DOHH2 (cell line): Measurements from ENCODE around the gene CYP2A7.
"Not testable (repeated sequence)": the region's sequence is repeated elsewhere in the genome, so short reads cannot be mapped to it uniquely, and the experiment has no call there.

ENCODE experiments used
- H3F3A ChIP-seq: fragments of 200-600 bp; sonication (generic), shearing (Covaris generic); 2 replicates; pipeline ENCODE4 v1.6.0; 2016; ENCODE audit warnings: antibody characterized with exemption, mild to moderate bottlenecking; ENCODE audit not compliant: control insufficient read depth, insufficient read depth
- H3K27ac ChIP-seq: fragments of 200-600 bp; sonication (generic); 2 replicates; pipeline ENCODE4 v1.5.1; 2014; ENCODE audit warnings: low read depth, mild to moderate bottlenecking, low read length, moderate library complexity
- H3K27me3 ChIP-seq: fragments of 200-600 bp; sonication (generic); 2 replicates; pipeline ENCODE4 v1.6.1; 2014; ENCODE audit warnings: mild to moderate bottlenecking, low read length, mixed read lengths; ENCODE audit not compliant: control insufficient read depth
- H3K36me3 ChIP-seq: fragments of 200-600 bp; sonication (generic); 2 replicates; pipeline ENCODE4 v1.6.1; 2014; ENCODE audit warnings: mild to moderate bottlenecking, low read length, moderate library complexity, mixed read lengths; ENCODE audit not compliant: control insufficient read depth
- H3K4me1 ChIP-seq: fragments of 200-600 bp; sonication (generic); 2 replicates; pipeline ENCODE4 v1.6.1; 2014; ENCODE audit warnings: mild to moderate bottlenecking, low read length, mixed read lengths; ENCODE audit not compliant: control insufficient read depth
- H3K4me2 ChIP-seq: fragments of 200-600 bp; sonication (generic); 2 replicates; pipeline ENCODE4 v1.6.0; 2014; ENCODE audit warnings: mild to moderate bottlenecking, low read length, moderate library complexity
- H3K4me3 ChIP-seq: fragments of 200-600 bp; sonication (generic); 2 replicates; pipeline ENCODE4 v1.5.1; 2014; ENCODE audit warnings: mild to moderate bottlenecking, low read length, mixed read lengths
- H3K79me2 ChIP-seq: fragments of 200-600 bp; sonication (generic); 2 replicates; pipeline ENCODE4 v1.6.1; 2014; ENCODE audit warnings: mild to moderate bottlenecking, low read length, mixed read lengths; ENCODE audit not compliant: control insufficient read depth
- H3K9me2 ChIP-seq: fragments of 200-600 bp; sonication (generic); replicated peaks from 2 replicates; pipeline ENCODE4 v1.6.1; 2014; ENCODE audit warnings: mild to moderate bottlenecking, low read length, mixed read lengths; ENCODE audit not compliant: control insufficient read depth
- H3K9me3 ChIP-seq: fragments of 200-600 bp; sonication (generic); 2 replicates; pipeline ENCODE4 v1.6.1; 2014; ENCODE audit warnings: antibody characterized with exemption, low read length, mixed read lengths; ENCODE audit not compliant: control insufficient read depth, insufficient read depth
- H4K20me1 ChIP-seq: fragments of 200-600 bp; sonication (generic); 2 replicates; pipeline ENCODE4 v1.6.0; 2014; ENCODE audit warnings: low read depth, mild to moderate bottlenecking, antibody characterized with exemption, low read length, moderate library complexity; ENCODE audit not compliant: control insufficient read depth, insufficient read depth
- CTCF ChIP-seq: fragments of 200-600 bp; sonication (generic); IDR thresholded peaks from one replicate; pipeline ENCODE4 v1.5.1; 2014; ENCODE audit warnings: antibody characterized with exemption, mild to moderate bottlenecking, low read depth, low read length; ENCODE audit not compliant: poor library complexity, severe bottlenecking
- EZH2phosphoT487 ChIP-seq: fragments of 200-600 bp; sonication (generic); IDR thresholded peaks from 2 replicates; pipeline ENCODE4 v1.6.1; 2017; ENCODE audit warnings: borderline replicate concordance, mild to moderate bottlenecking, antibody characterized with exemption, low read length, moderate library complexity, mixed read lengths

Gene CYP2A7

DNA sequence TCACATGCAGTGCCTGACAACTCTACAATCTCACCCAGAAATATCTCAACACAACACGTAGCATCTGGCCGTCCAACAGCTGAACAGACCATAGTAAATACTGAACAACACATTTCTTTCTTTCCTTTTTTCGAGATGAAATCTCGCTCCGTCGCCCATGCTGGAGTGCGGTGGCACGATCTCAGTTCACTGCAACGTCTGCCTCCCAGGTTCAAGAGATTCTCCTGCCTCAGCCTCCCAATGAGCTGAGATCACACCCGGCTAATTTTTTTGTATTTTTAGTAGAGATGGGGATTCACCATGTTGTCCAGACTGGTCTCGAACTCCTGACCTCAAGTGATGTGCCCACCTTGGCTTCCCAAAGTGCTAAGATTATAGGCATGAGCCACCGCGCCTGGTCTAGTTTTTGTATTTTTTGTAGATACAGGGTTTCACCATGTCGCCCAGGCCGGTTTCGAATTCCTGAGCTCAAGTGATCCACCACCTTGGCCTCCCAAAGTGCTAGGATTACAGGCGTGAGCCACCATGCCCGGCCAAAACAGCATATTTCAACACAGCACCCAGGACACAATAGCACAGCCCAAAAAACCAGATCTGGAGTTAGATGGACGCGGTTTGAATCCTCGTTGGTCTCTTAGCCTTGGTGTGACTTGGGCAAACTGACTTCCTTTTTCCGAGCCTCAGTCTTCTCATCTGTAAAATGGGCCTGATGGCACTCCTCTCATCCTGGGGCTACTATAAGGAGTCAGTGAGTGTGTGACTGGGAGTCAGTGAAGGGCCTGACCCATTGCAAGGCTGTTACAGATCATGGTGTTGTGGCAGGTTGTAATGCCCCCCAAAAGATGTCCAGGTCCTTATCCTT lies 54.4 kb downstream of the CYP2A7 start:
- H3K27ac ChIP-seq, result no peak overlapping the region
- H3K27me3 ChIP-seq, result no peaks in the 10 kb centered on the region
- H3K79me2 ChIP-seq, result no peaks in the 10 kb centered on the region
- TF ChIP-seq CTCF (no peak), EZH2phosphoT487 (no peak)
- H3K9me3 ChIP-seq, result no peaks in the 10 kb centered on the region
- H3K9me2 ChIP-seq, result no peaks in the 10 kb centered on the region
- H3F3A ChIP-seq, result no peaks in the 10 kb centered on the region
- no peak overlapping the region for H3K4me3 ChIP-seq
- H3K4me2 ChIP-seq, result no peak overlapping the region
- no peaks in the 10 kb centered on the region for H4K20me1 ChIP-seq
- no peaks in the 10 kb centered on the region for H3K36me3 ChIP-seq
- peaks cover 5% of the 10 kb centered on the region for H3K4me1 ChIP-seq

- H3K4me2 ChIP-seq, H3F3A ChIP-seq: not testable (repeated sequence)
Observed at GRCh38 chr19:40826699-40827385, 55.2 kb downstream of the CYP2A7 start.

GRCh38 chr19:40826312-40826698 lies 55.7 kb downstream of the CYP2A7 start:
- H3K27me3 ChIP-seq, H3K79me2 ChIP-seq, H3K36me3 ChIP-seq, H3K4me3 ChIP-seq, H3K4me2 ChIP-seq, H3K4me1 ChIP-seq, H4K20me1 ChIP-seq, H3K27ac ChIP-seq, H3K9me2 ChIP-seq, H3K9me3 ChIP-seq, H3F3A ChIP-seq: not testable (repeated sequence)

More at GRCh38 chr19:40826699-40827385, 55.2 kb downstream of the CYP2A7 start:
- H3K4me1 ChIP-seq, H3K79me2 ChIP-seq, H3K27me3 ChIP-seq, H3K9me2 ChIP-seq, H4K20me1 ChIP-seq, H3K4me3 ChIP-seq, H3K9me3 ChIP-seq, H3K27ac ChIP-seq, H3K36me3 ChIP-seq: not testable (repeated sequence)

- not testable (repeated sequence) for H3F3A ChIP-seq, H3K4me2 ChIP-seq, H4K20me1 ChIP-seq, H3K36me3 ChIP-seq, H3K9me3 ChIP-seq, H3K9me2 ChIP-seq, H3K4me1 ChIP-seq, H3K27ac ChIP-seq, H3K4me3 ChIP-seq, H3K79me2 ChIP-seq, H3K27me3 ChIP-seq
Observed at GRCh38 chr19:40825460-40826095, 56.5 kb downstream of the CYP2A7 start.
